CD4-positive, alpha-beta T cell treated with Interleukin-21 for 1 hour (primary cell): ENCODE data around the gene CCDC141.
"Not testable (repeated sequence)": the region's sequence is repeated elsewhere in the genome, so short reads cannot be mapped to it uniquely, and the experiment has no call there.

Source experiments
- DNase-seq: peaks from one replicate; pipeline ENCODE4 v3.0.0-alpha.2; 2020

CCDC141 gene

DNA sequence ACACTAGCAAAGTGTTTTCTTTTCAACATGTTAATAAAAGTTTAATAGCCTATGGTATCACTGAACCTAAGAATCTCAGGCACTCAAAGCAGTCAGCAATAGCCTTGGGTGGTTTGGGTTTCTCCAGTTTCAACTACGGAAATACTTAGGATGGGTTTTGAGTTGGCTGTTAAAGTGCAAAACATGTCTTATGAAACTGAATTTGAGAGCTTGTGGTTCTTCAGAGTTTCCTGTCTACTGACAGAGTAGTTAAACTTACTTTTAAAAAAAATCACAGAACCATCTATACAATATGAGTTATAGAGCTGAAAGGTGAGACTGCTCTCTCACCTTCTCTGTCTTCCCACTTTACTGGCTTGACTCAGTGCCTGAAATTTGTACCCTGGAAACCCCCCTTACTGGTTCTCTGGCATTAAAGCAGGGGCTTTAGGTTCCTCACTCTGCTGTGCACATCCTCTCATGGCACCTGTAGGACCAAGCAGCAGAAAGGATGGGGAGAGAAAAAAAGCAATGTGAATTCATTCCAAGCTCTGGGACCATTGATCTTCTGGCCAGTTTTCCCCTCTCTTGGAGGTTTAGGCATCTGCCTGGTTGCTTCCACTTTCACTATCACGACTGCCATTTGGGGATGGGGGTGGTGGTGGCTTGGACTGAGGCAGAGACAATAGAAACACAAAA, 18.1 kb downstream of the CCDC141 start:
- peak; percentile 49 for DNase-seq

GRCh38 chr2:179024445-179024844, 25.5 kb downstream of the CCDC141 start:
- no peak for DNase-seq

DNA sequence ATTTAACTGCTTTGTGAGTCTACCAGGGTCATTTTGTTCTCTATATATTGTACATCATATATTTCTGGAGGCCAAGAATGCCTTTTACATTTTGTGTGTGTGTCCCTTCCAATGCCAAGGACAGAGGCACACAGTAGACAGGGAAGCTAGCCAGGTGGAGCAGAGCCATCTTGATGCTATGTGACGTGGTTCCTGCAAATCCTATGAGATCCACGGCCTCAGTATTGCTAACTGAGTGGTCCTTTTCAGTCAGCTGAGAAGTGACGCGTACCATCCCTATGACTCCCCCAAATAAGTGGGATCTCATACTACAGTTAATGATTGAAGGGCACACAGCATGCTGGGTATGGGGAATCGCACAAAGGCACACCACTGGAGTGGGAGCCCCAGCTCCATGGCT, 27.3 kb downstream of the CCDC141 start:
- DNase-seq = no peak

DNA sequence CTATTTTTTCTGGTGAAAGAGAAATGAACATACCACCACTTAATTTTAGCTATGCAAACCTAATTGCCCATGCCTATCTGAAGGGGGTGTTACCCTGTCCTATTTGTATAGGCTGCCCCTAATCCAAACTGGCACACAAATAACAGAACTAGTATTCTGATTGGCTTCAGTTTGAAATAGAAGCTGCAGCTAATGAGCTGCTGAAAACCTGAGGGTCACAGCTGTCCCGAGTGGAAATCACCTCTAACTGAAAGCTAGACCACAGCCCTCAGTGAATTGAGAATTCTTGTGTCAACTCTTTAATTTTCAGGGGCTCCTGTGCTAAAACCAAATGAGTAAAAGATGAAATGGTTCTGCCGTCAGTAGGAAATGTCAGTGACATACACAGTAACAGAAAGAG, 28.7 kb downstream of the CCDC141 start:
- no peak for DNase-seq

DNA sequence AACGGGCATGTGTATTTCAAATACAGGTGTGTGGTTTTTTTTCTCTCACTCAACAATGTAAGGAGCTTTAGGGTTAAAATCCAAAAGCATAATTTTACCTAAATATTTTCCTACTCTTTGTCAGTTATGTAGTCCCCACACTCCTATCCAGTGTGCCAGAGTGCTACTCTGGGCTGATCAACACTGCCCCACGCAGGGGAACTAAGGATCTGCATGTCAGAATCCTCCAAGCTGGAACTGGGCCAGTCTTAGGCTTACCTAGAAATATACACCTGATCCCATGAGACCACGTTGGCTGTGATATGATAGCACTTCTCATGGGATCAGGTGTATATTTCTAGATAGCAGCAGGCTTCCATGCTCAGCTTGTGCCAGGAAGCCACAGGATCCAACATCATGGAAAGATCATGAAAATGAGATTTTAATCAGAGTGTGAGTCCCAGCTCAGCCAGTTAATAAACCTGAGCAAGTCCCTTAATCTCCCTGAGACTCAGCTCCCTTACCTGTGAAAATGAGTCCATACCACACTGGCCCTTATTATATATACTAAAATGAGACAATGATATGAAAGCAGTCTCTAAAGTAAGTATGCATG, 29.7 kb downstream of the CCDC141 start:
- DNase-seq = peak; percentile 31

- DNase-seq = no peak
Measured at GRCh38 chr2:179019260-179019659, 30.7 kb downstream of the CCDC141 start.

DNA sequence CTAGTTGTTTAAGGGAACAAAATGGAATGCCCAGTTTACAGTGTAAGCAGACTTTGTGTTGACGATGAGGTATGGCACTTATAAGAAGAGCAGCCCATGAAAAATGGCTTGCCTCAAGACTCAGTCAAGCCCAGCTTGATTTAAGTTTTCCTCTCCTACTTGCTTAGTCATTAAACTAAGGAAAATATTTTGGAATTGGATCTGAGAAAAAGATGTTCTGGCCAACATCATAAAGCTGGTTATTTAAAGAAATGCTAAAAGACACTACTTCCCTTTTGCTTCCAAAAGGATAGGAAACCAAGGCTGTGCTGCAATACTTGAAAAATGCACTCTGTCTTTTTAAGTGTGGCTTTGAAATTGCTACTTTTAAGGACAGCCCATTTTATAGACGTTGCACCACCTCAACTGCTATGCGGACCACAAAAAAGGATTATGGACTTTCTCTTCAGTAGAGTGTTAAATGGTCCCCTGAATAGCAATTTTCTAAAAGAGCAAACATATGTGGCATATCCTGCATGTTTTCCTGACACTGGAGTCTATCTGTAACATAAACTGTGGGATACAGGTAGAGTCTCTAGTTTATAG, 32.1 kb downstream of the CCDC141 start:
- no peak for DNase-seq

DNA sequence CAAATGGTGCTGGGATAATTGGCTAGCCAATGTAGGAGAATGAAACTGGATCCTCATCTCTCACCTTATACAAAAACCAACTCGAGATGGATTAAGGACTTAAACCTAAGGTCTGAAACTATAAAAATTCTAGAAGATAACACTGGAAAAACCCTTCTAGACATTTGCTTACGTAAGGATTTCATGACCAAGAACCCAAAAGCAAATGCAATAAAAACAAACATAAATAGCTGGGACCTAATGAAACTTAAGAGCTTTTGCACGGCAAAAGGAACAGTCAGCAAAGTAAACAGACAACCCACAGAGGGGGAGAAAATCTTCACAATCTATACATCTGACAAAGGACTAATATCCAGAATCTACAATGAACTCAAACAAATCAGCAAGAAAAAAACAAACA, 35.7 kb downstream of the CCDC141 start:
- DNase-seq = not testable (repeated sequence)

GRCh38 chr2:179005976-179006375, 44.0 kb downstream of the CCDC141 start:
- DNase-seq = no peak

GRCh38 chr2:178999476-178999875, 50.5 kb downstream of the CCDC141 start:
- DNase-seq = no peak

- DNase-seq = no peak
Measured at GRCh38 chr2:178998539-178998938, 51.4 kb downstream of the CCDC141 start.

- DNase-seq = no peak
Measured at GRCh38 chr2:178997477-178997876, 52.5 kb downstream of the CCDC141 start.

DNA sequence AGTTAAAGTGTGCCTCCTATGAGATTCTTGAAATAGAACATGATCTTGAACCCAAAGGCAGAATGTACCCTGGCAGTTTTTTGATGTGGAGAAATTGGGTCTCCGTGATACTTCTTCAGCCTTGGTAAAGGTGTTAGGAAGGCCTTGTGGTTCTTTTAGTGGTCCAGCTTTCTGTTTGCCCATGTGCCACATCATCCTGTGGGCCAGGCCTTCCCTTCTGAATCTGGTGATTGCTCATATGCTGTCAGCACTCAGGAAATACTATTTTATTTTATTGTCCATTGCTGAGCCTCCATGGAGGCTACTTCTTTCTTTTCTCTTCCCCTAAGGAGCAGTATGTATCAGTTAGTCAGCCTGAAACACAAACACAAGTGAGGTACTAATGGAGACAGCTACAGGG, 52.9 kb downstream of the CCDC141 start:
- DNase-seq = no peak

GRCh38 chr2:178994264-178994663, 55.7 kb downstream of the CCDC141 start:
- no peak for DNase-seq

GRCh38 chr2:178993788-178994187, 56.1 kb downstream of the CCDC141 start:
- no peak for DNase-seq

DNA sequence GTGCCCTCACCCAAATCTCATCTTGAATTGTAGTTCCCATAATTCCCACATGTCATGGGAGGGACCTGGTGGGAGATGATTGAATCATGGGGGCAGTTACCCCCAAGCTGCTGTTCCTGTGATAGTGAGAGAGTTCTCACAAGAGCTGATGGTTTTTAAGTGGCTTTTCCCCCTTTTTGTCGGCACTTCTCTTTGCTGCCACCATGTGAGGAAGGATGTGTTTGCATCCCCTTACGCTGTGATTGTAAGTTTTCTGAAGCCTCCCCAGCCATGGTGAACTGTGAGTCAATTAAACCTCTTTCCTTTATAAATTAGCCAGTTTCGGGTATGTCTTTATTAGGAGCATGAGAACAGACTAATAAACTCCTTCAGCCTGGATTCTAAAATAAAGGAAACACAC, 57.2 kb downstream of the CCDC141 start:
- not testable (repeated sequence) for DNase-seq

DNA sequence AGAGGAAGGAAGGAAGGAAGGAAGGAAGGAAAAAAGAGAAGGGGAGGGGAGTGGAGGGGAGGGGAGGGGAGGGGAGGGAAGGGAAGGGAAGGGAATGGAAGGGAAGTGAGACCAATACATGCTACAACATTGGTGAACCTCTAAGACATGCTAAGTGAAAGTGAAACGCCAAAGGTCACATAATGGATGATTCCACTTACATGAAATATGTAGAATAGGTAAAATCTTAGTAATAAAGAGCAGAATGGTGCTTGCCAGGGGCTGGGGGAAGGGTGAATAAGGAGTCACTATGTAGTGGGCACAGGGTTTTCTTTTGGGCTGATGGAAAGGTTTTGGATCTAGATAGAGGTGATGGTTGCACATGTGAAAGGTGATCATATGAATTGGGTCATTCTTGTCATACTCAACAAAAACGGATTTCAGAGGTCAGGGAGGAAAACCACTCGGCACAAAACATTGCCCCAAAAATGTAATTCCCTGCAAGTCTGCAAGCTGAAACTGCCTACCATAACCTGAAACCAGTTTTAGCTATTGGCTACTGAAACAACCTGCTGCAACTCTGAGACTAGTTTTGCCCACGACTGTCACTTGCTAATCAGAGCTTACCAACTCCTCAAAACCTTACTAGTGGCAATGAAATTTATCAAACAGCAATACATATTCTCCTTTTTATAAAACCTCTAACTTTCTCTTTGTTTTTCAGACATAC, 59.2 kb downstream of the CCDC141 start:
- DNase-seq = no peak

DNA sequence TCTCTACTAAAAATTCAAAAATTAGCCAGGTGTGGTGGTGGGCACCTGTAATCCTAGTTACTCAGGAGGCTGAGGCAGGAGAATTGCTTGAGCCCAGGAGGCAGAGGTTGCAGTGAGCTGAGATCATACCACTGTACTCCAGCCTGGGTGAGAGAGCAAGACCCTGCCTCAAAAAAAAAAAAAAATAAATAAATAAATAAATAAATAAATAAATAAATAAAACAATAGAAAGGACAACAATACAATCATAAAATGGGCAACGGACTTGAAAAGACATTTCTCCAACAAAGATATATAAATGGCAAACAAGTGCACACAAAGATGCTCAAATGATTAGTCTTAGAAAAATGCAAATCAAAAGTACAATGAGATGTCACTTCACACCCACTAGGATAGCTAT, 60.5 kb downstream of the CCDC141 start:
- not testable (repeated sequence) for DNase-seq

GRCh38 chr2:178982652-178983051, 67.3 kb downstream of the CCDC141 start:
- DNase-seq = not testable (repeated sequence)

GRCh38 chr2:178980815-178981214, 69.1 kb downstream of the CCDC141 start:
- DNase-seq = no peak

GRCh38 chr2:178978667-178979066, 71.3 kb downstream of the CCDC141 start:
- no peak for DNase-seq

GRCh38 chr2:178976351-178976750, 73.6 kb downstream of the CCDC141 start:
- DNase-seq = no peak

- no peak for DNase-seq
Measured at GRCh38 chr2:178962805-178963433, 87.0 kb downstream of the CCDC141 start.
